HG03521 (cell line): ENCODE results near the gene FASN.

ENCODE experiments used
- ATAC-seq: cut with Tn5 transposase; IDR thresholded peaks from one replicate; pipeline ENCODE4 v1.9.1; 2021; ENCODE audit warnings: mild to moderate bottlenecking, moderate library complexity; ENCODE audit not compliant: unreplicated experiment

The FASN gene

DNA sequence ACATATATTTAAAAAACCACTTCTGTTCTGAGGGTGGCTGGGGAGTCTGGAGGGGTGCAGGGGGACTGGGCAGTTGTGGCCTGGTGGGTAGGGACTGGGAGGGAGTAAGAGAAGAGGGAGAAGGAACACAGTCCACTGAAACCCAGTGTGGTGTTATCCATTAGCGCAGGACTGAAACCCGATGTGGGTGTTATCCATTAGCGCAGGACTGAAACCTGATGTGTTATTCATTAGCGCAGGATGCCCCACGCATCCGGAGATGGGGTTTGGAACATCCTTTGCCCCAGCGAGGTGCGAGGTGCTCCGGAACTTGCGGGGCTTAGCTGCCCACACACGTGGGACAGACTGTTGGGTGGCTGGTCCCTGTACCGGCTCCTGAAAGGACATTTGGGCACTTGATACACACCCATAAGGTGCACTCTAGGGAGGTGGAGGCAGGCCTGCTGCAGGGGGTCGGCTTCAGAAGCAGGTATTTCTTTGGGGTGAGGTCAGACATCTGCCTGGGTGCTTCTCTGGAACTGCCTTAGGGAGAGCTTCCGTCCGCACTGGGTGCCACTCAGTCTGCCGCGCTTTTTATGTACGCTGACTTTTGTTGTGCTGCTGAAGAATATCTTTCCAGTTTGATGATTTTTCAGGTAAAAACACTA lies 20.3 kb upstream of the FASN start:
- ATAC-seq = no peak

DNA sequence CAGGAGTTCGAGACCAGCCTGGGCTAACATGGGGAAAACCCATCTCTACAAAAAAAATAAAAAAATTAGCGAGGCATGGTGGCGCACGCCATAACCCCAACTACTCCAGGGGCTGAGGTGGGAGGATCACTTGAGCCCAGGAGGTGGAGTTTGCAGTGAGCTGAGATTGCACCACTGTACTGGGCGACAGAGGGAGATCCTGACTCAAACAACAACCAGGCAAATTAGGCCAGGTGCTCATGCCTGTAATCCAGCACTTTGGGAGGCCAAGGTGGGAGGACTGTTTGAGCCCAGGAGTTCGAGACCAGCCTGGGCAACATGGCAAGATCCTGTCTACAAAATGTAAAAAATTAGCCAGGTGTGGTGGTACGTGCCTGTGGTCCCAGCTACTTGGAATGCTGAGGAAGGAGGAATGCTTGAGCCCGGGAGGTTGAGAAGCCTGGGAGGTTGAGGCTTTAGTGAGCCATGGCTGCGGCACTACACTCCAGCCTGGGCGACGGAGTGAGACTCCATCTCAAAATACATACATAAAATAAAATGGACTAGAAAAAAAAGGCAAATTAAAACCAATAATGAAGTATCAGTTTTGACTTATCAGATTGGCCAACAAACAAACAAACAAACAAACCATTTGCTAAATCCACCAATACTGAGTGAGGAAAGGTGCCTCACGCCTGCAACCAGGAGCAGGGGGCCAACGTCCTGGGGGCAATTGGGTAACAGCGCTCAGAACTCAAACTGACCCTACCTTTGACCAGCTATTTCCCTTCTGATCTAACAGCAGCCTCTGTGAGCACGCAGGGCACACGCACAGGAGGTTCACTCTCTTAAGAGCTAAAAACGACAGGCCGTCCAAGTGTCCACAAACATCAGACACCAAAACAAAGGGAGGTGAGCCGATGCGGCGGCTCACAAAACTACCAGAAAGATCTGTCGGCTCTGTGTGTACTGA lies 19.4 kb upstream of the FASN start:
- ATAC-seq = no peak

DNA sequence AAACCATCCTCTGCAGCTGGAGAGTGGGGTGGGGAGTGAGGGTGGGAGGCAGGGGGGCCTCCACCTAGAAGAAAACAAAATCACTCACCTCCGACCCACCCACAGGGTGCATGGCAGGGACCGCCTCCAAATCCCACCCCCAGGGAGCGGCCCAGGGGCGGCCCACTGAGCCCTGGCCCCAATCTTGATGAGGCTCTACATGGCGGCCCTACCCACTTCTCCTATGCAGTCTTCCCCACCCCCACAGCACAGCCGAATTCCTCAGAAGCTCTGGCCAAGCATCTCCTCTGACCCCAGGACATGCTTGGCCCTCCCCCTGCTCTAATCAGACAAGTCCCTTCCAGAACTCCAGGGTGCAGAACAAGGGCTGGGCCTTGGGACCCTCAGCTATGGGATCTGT lies 18.2 kb upstream of the FASN start:
- no peak for ATAC-seq

DNA sequence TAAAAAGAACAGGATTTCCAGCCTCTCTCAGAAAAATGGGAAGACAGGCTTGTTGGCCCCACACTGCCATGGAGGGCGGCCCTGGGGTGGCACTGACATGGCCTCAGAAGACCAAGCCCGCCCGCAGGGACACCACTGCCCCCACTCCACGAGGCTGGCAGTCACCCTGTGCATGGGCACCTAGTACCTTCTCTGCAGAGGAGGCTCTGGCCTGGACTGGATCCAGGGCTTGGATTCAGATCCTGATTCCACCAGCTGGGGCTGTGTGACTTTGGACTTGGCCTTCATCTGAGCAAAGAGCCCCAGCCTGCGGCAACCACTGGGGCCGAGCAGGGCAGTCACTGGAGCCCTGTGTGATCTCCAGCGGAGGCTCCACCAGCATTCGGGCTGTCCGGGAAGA lies 16.8 kb upstream of the FASN start:
- ATAC-seq = no peak

DNA sequence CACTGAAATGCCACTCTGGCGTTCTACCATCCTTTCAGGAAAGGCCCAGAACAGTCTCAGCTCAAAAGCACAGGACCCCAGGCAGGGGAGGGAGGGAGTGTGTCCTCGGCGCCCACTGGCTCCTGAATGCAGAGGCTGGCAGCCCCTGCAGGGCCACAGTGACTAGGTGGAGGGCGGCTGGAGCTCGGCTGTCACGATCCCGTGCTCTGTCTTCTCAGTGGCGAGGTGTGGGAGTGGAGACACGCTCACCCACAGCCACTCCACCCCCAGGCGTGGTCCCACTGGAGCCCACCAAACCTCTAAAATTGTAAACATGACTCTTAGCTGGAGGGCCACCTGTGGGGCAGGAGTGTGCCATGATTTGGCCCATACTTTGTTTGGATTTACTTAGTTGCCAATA lies 16.4 kb upstream of the FASN start:
- no peak for ATAC-seq

DNA sequence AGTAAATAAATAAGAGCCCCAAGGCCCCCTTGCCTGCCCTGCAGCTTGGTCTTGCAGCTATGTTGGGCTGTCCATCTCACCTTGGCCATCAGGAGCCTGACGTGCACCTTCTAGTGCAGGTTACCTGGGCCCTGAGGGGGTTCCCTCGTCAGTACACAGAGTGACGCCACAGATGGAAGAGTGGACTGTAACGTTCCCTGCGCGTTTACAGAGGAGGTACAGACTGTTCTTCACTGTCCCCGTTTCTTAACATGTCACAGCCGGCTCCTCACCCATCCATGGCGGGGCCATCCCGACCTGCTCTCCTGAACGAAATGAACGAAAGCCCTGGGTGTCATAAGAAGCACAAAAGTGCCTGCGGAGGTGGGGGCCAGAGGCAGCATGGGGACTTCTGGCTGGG lies 15.9 kb upstream of the FASN start:
- no peak for ATAC-seq

DNA sequence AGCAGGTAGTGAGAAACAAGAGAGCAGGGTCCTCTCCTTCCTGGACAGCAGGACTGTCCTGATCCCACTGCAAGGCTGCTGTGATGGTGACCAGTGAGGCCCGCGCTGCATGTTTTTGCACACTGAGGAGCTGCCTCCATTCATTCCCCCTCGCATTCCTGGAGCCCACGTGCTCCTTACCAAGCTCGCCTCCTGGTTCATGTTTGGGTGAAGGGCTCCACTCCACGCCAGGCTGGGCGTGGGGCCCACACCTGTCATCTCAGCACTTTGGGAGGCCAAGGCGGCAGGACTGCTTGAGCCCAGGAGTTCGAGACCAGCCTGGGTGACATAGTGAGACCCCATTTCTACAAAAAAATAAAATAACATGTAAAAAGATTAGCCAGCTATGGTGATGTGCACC lies 15.4 kb upstream of the FASN start:
- ATAC-seq = no peak

DNA sequence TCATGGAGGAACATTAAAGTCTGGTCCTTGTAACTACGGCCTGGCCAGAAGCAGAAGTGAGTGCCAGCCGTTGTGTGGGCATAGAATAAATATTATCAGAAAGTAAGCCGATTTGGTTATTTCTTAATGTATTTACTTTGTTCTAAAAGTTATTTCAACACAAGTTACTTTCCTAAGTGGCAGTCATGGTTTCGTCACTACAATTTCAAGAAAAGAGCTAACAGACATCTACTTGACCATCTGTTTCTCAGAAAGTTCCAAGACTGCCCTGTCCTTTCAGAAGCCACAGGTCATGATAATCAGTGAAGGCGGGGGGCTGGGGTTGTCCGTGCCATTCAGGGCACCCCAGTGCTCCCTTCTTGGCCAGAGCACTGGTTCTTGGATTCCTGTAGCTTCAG lies 14.9 kb upstream of the FASN start:
- no peak for ATAC-seq

DNA sequence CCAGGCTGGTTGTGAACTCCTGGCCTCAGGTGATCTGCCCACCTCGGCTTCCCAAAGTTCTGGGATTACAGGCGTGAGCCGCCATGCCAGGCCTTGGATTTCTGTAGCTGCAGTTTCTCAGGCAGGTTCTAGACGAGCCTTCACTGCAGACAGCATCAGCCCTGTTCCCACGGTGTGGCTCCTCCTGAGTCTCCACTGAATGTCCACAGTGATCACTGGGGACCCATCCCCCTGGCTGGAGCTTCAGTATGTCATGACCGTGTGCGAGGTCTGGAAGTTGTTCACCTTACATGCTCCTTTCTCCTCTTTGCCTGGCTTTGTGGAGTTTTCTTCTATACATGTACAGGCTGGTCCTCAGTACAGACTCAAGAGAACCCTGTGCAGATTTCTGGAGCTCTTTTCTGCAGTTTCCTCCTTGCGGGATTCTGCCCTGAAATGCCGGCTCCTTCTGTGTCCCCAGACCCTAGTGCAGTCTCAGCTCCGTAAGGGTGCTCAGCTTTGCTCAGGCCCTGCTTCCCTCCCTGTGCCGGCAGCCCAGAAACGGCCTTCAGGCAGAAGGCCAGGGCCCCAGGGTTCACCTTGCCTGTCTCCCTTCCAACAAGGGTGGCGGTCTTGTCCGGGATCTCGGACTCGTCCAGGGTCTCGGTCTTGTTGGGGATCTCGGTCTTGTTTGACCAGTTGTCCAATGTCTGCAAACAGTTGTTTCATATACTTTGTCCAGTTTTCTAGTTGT lies 14.3 kb upstream of the FASN start:
- ATAC-seq = no peak

DNA sequence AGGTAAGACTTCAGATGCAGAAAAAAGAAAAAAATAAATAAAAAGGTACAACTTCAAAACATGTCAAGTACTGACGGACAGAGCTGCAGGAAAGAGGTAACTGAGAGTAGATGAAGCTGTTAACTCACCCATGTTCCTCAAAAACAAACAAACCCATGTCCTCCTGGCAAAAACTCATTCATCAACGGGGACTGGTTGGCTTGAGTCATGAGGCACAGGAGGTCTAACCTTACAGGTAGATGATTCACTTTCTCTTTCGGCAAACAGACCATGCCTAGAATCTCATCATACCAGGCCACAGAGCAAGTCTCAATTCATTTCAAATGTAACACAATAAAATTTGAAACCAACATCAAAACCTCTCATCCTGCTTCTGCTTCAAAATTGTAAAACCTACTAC lies 12.3 kb upstream of the FASN start:
- ATAC-seq = no peak

DNA sequence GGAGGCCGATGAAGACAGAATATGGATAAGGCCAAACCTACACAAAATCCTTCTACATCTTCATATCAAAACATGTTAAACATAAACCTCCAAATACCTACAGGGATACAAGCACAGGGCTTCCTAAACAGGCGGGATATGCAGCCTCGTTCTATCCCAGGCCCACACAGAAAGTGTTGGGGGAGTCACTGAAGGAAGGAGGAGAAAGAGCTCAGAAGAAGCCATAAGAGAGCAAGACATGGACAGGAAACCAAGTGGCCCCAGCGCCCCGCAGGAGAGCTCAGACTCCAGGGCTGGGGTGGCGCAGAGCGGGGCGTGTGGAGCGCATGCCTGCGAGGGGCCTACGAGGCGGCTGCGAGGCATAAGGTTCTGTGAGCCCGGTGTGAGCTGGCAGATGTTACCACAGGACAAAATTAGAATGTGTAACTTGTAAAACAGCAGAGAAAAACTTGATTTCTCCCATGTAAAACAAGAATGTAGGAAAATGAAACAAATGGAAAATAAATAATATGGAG lies 11.0 kb upstream of the FASN start:
- no peak for ATAC-seq

DNA sequence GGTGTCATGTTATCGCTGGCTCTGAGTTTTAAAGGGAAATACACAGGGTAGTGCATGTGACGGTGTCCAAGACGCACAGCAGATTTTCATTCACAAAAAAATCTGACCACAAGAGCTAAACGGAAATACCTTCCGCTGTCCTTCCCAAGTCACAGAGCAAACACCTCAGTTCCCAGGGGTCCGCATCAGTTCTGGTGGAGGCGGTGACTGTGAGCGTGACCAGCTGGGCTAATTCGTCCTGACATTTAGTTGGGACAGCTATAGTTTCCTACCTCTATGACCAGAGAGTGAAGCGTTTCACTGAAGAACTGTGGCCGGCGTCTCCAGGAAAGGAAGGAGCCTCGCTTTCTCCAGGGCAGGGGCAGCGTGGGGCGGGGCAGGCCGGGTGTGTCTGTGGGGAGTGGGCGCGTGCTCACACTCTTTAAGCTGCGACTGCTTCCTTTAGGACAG lies 10.5 kb upstream of the FASN start:
- ATAC-seq = no peak

DNA sequence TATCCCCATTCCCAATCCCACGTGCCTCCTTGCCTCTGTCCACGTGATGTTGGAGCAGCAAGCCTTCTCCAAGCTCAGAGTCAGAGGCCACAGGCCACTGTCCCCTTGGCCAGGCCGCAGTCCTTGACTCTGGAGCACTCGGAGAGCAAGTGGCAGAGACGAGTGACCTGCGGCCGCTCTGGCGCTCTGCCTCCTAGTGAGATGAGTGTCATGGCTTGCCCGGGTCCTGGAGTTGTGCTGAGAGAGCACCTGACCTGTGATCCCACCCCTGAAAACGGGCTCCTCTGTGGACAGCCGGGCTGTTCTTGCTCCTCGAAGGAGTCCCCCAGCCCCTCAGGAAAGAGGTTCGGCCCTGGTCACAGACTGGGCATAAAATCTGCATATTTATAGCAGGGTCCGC lies 10.0 kb upstream of the FASN start:
- no peak for ATAC-seq

DNA sequence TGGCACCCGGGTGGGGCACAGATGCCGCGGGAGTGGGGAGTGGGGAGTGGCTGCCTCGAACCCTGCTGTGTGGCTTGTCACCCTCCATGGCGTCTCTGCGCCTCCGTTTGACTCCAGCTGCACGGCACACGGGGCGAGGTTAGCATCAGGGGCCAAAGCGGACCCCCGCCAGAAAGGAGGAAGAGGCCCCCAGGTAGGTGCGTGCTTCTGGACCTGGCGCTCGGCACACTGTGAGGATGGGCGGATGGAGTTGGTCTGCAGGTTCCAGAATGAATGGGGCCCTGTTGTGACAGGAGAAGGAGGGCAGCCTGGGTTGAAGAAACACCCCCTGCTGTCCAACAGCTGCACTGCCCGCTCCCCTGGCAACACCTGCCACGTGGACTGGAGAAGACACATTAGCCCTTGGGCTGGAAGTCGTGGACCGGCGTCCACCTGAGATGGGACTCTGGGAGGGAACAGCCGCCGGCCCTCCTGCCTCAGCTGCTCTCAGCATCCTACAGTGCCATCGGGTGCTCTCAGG lies 9.4 kb upstream of the FASN start:
- no peak for ATAC-seq

DNA sequence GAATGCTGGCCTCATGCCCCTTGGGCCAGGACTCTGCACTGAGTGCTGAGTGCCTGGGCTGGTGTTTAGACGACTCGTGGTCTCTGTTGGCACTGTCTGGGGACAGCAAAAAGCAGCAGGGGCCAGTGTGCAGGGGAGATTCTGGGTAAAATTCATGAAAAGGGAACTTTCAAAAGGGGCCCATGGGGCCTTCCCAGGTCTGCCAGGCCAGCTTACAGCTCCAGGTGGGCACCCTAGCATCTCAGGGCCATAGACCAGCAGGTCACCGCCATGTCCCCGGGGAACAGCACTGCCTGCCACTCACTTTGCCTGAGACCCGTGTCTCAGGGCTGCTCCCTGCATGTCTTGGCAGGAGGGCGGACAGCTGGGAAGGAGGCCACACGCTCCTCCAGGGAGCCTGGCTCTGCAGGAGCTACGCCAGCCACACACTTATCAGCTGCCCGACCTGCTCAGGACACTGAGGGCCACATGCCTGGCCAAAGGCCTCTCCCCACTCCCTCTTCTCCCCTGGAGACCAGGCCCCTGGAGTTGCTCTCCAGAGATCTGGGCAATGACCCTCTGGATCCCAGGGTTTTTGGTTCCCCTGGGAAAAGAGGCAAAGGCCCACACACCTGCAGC lies 8.8 kb upstream of the FASN start:
- no peak for ATAC-seq

DNA sequence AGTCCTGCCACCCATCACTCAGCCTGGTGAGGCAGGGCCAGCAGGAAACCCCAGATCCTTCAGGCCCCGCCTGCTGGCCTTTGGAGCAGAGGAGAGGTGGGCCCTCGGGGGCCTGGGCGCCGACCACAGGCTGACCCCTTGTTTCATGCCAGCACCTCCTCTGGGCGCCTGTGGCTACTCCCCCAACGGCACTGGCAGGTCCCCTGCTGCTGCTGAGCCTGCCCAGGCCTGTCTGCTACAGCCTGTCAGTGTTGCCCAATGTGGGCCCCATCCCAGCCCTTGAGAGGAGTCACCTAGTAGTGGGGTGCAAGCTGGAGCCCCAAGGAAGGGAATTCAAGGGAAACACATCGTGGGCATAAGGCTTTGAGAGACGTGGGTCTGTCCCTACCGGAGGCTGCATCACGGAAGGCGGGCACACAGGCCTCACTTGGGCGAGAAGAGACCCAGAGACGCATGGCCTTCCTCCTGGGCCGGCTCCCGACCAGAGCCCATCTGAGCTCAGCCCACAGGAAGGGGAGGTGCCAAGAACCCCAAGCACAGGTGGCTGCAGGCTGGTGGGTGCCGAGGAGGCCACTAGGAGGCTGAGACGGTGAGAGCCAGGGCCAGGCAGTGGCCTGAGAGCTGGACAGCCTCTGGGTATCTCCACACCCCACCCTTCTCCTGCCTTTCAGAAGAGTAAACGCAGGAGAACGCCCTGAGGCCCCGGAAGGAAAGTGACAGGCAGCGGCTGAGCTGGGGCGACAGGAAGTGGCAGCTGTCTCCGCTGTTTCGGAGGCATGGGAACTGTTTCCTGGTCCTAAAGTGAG lies 8.0 kb upstream of the FASN start:
- peak; percentile 76 for ATAC-seq

DNA sequence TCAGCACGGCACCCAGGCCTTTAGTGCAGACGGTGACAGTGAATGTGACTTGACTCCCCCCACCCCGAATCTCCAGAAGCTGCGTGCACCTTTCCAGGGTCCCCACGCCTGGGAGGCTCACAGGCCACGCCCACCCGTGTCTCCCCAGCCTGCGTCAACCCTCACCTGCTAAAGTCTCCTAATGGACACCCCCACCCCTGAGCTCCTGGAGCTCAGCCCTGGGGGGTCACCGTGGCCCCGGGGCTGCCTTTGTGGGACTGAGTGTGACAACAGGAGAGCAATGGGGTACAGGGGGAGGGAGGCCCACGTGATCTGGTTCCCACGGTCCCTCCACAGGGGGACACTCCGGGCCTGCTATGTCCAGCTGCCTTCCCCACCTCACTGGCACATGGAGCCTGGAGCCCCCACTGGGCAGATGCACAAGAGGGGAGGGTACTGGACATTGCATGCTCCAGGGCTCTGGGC lies 7.4 kb upstream of the FASN start:
- no peak for ATAC-seq

DNA sequence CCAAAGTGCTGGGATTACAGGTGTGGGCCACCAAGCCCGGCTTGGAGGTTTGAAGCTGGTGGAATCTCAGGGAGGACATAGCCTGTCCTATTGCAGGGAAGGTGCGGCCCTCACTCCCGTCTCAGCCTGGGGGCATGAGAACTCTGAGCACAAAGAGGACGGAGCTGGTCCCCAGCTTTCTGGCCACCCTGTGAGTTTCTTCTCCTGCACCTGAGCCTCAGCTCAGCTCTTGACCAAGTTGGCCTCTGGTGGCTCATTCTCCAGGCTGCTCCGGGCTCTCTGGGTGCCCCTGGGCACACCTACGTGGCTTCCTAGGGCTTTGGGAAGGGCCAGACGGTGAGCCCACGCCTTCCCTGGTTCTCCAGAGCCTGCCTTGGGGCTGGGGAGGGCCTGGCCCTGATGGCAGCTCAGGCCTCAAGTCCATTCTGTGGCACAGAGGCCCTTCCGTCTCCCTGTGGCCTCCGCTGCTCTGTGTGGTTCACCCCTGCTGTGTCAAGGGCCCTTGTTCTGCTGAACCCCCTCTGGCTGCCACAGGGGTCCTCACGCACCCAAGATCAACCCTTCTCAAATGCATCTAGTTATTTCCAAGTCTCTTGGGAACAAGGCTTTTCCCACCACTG lies 6.9 kb upstream of the FASN start:
- no peak for ATAC-seq
